Chondrocyte (in vitro differentiated cells): Measurements from ENCODE around the gene ZCCHC24. TPM values are rescaled to one million over a fixed set of nuclear protein-coding genes. Genes with fewer than 3 reads are reported as not detected.

Experiments
- DNase-seq: peaks from one replicate; pipeline ENCODE4 v3.0.0; 2021; ENCODE audit warnings: mixed read lengths, low spot score
- H3K27ac Mint-ChIP-seq: one replicate; pipeline ENCODE4 v1.8.0; 2021; ENCODE audit warnings: mild to moderate bottlenecking, moderate library complexity, mixed read lengths; ENCODE audit not compliant: unreplicated experiment
- H3K27me3 Mint-ChIP-seq: 2 replicates; pipeline ENCODE4 v1.8.0; 2021; ENCODE audit warnings: low read depth, mixed read lengths
- H3K36me3 Mint-ChIP-seq: 2 replicates; pipeline ENCODE4 v1.8.0; 2021; ENCODE audit warnings: low read depth, mixed read lengths
- H3K4me1 Mint-ChIP-seq: 2 replicates; pipeline ENCODE4 v1.8.0; 2021; ENCODE audit warnings: low read depth, mild to moderate bottlenecking, mixed read lengths
- H3K4me3 Mint-ChIP-seq: one replicate; pipeline ENCODE4 v1.8.0; 2021; ENCODE audit warnings: mild to moderate bottlenecking, moderate library complexity, mixed read lengths; ENCODE audit not compliant: unreplicated experiment
- H3K9me3 Mint-ChIP-seq: 2 replicates; pipeline ENCODE4 v1.8.0; 2021; ENCODE audit warnings: low read depth, mixed read lengths
- total RNA-seq: library from RNA; stranded (reverse); gene quantifications from 3 replicates; pipeline ENCODE4 v1.2.1, GENCODE V29; 2021
- TF ChIP-seq, protein P1 (sequence below): fragments of 200-600 bp; sonication (generic); IDR thresholded peaks from 2 replicates; pipeline ENCODE4 v1.5.0; 2021; ENCODE audit warnings: antibody characterized with exemption, mild to moderate bottlenecking, moderate library complexity

Gene ZCCHC24
- total RNA-seq, 1 donor from 2014 or later = 45.1 TPM

DNA sequence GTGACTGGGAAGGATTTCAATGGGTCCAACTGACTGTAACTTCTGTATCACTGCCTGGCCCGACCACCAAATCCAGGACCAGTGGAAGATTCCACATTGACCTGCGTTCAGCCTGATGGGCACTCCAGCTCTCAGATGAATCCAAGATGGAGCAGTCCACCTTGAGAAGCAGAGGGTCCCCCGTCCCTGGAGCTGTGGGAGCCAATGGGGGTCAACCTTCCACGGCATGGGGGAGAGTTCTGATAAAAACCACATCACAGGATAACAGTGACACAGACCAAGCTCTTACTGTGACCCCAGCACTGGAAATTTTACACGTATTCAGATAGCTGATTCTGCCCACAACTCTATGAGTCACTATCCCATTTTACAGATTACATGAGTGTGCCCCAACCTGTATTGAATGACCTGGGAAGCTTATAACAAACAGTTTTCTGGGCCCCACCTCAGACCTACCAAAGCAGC, 11.2 kb downstream of the ZCCHC24 start:
- Mint-ChIP-seq H3K36me3 (peaks cover 4% of the 10 kb centered on the region), H3K27ac (peak overlapping the region; percentile 91), H3K4me3 (no peak overlapping the region), H3K4me1 (peaks cover 64% of the 10 kb centered on the region), H3K9me3 (no peaks in the 10 kb centered on the region), H3K27me3 (no peaks in the 10 kb centered on the region)
- TF ChIP-seq, protein P1, sequence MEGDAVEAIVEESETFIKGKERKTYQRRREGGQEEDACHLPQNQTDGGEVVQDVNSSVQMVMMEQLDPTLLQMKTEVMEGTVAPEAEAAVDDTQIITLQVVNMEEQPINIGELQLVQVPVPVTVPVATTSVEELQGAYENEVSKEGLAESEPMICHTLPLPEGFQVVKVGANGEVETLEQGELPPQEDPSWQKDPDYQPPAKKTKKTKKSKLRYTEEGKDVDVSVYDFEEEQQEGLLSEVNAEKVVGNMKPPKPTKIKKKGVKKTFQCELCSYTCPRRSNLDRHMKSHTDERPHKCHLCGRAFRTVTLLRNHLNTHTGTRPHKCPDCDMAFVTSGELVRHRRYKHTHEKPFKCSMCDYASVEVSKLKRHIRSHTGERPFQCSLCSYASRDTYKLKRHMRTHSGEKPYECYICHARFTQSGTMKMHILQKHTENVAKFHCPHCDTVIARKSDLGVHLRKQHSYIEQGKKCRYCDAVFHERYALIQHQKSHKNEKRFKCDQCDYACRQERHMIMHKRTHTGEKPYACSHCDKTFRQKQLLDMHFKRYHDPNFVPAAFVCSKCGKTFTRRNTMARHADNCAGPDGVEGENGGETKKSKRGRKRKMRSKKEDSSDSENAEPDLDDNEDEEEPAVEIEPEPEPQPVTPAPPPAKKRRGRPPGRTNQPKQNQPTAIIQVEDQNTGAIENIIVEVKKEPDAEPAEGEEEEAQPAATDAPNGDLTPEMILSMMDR = no peak
- DNase-seq = no peak

DNA sequence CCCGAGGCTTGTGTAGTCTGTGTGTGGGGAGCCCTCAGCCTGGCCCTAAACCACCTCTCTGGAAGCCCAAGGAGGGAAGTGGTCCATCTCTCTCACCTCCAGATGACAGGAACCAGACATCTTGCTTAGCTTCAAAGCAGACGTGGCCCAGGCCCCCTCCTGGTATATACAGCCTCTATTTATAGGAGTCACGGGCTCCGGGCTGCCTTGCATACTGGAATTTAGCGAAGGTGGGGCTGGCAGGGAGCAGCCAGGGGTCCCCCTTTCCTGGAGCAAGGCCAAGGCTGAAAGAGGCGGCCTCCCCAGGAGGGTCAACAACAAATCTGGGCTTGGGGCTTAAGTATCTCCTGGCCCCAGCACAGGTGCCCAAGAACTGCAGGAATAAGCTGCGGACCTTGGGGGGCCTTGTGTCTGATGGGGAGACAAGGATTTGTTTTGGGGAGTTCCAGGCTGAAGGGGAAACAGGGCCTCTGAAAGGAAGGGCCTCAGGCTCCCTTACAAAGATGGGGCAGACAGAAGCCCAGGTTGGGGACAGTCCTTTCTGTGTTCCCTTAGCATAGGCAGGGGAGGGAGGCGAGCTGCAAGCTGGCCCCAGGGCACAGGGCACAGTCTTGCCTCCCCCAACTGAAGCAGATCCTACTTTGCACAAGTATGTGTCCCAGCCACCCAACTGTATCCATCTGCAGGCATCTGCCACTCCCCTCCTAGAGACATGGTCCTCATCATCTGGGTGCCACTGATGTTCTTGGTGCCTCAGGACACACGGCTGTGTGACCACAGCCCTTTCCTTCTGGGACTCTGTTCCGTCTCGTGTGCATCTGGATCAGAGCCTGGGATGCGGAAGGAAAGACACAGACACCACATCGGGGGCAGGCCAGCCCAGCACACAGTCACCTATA, 11.9 kb downstream of the ZCCHC24 start:
- Mint-ChIP-seq H3K27ac (no peak overlapping the region), H3K4me3 (no peak overlapping the region), H3K27me3 (no peaks in the 10 kb centered on the region), H3K9me3 (no peaks in the 10 kb centered on the region), H3K4me1 (peaks cover 59% of the 10 kb centered on the region), H3K36me3 (peaks cover 9% of the 10 kb centered on the region)
- TF ChIP-seq, protein P1 = no peak
- DNase-seq = peak; percentile 63

DNA sequence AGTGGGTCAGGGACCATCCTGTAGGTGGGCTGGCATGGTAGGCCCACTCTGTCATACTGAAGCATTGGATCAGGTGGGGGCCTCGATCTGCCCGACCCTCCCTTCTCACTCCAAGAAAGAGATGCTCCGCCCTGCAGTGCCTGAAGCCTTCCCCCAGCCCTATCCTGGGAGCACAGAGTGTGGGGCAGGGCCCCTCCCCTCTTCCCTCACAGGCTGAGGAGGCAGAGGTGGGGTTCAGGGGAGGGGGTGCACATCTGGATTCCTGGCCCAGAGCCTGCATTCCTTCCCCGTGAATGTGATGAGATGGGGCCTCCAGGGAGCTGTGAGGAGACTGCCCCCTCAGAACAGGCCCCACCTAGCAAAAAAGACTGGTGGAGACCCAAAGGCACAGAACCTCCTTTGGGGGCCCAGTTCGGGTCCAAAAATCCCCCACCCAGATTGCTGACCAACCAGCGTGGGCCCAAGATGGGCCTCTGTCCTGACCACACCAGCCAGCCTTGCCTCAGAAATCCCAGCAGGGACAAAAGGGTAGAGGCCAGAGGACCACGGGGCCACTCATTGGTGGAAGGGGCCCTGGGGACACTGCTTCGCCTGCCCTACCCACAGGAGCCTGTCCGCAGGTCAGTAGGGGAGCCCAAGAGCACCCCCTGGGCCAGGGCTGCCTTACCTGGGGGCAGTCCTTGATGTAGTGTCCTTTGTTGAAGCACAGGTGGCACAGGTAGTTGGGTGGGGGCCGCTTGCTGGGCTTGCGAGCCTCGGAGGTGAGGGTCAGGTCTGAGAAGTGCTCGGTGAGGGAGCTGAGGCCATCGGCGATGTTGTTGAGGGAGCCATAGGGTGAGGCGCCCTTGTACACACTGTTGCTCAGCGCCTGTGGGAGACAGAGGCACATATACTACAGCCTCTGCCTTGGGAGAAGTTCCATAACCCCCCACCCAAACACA, 13.3 kb downstream of the ZCCHC24 start:
- TF ChIP-seq, protein P1 = no peak
- DNase-seq = peak; percentile 73
- peaks cover 17% of the 10 kb centered on the region for H3K36me3 Mint-ChIP-seq
- H3K4me3 Mint-ChIP-seq = no peak overlapping the region
- peaks cover 47% of the 10 kb centered on the region for H3K4me1 Mint-ChIP-seq
- H3K9me3 Mint-ChIP-seq = peaks cover 2% of the 10 kb centered on the region
- H3K27ac Mint-ChIP-seq = peak overlapping the region; percentile 1
- no peaks in the 10 kb centered on the region for H3K27me3 Mint-ChIP-seq

DNA sequence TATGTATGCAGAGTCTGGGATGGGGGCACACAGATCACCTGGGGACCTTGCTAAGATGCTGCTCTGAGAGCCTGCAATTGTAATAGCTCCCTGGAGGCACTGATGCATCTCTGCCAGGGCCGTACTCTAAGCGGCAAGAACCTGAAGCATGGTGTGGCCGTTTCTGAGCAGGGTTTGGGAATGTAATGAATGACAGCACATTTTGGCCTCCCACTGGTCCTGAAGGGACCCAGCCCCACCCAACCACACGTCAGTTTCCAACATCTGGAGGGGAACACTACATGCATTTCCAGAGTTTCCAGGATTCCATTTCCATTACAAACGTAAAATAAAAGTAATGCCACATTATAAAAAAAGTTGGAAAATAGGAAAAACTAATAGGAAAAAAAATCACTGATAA, 14.0 kb downstream of the ZCCHC24 start:
- H3K4me3 Mint-ChIP-seq = no peak overlapping the region
- peak; percentile 34 for DNase-seq
- H3K27me3 Mint-ChIP-seq = no peaks in the 10 kb centered on the region
- H3K27ac Mint-ChIP-seq = no peak overlapping the region
- H3K4me1 Mint-ChIP-seq = peaks cover 46% of the 10 kb centered on the region
- TF ChIP-seq, protein P1 = no peak
- peaks cover 2% of the 10 kb centered on the region for H3K9me3 Mint-ChIP-seq
- peaks cover 18% of the 10 kb centered on the region for H3K36me3 Mint-ChIP-seq

DNA sequence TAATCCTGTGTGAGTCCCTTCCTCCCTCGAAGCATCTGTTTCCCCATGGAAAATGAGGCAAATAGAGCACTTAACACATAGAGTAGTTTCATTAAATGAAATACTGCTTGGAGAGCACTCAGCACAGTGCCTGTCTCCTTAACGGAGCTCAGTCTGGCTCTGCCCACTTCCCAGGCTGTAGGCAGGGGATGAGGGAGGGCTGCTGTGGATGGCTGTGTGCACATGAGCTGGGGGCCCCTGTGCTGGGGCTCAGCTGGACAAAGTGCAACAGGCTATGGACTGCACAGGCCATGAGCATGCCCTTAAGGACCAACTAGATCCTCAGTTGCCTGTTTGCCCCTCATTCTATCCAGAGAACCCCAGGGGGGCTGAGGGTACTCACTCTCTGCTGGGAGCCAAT, 14.5 kb downstream of the ZCCHC24 start:
- Mint-ChIP-seq H3K27me3 (no peaks in the 10 kb centered on the region), H3K27ac (no peak overlapping the region), H3K4me1 (peaks cover 41% of the 10 kb centered on the region), H3K4me3 (no peak overlapping the region), H3K36me3 (peaks cover 23% of the 10 kb centered on the region), H3K9me3 (peaks cover 2% of the 10 kb centered on the region)
- DNase-seq = peak; percentile 51
- TF ChIP-seq, protein P1 = no peak
